SW480 (cell line): Measurements from ENCODE around the gene AKR7A2.
"Not testable (repeated sequence)": the region's sequence is repeated elsewhere in the genome, so short reads cannot be mapped to it uniquely, and the experiment has no call there.

ENCODE experiments used
- DNase-seq: peaks from one replicate; pipeline ENCODE4 v3.0.0-alpha.2; 2016; ENCODE audit warnings: low spot score

AKR7A2 gene

DNA sequence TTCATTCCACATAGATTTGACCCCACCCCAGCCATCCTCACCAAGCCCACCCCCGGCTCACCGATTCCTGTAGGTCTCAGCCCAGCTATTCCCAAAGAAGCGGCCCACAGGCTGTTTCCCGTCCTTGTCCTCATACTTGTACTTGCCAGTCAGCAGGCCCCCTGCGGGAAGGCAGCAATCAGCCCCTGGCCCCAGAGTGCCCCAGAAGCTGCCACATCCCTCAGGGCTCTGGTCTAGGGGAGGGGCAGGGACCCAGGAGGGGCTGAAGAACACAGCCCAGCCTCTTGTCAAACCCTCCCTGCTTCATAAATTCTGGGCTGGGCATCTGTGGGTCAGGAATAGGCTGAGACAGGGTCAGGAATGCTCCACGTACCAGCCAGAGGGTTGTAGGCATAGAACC is 5.0 kb downstream of the AKR7A2 start:
- no peak for DNase-seq

DNA sequence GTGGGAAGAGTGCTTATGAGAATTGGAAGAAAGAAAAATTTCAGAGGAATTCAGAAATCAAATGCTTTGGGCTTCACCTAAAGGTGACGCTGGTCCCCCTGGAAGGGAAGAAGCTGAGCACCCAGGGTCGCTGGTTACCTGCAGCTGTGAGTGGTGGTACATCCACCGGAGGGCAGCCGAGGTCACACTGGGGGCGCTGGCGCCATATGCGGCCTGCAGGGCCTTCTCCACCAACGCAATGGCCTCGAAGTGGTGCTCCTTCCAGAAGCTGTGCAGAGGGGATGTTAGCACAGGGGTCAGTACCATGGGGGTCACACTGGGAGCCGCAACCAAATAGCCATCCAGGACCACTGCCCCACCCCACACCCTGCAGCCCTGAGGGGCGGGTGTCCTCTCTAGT is 6.1 kb downstream of the AKR7A2 start:
- DNase-seq, result no peak

DNA sequence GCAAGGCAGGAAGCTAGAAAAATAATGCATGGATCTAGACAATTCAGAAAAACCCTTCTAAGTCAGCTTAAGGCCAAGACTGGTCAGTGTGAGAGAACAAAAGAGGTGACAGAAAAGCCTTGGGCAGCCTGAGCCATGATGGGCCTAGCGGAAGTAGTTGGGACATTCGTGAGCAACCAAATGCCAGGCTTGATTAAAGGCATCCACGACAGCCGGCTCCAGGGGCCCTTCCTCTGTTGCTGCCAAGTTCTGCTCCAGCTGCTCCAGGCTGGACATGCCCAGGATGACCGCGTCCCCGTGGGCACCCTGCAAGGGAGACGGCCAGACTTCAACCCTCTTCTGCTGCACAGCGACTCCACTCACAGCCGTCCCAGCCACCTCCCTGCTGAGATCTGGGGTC is 7.9 kb downstream of the AKR7A2 start:
- not testable (repeated sequence) for DNase-seq

DNA sequence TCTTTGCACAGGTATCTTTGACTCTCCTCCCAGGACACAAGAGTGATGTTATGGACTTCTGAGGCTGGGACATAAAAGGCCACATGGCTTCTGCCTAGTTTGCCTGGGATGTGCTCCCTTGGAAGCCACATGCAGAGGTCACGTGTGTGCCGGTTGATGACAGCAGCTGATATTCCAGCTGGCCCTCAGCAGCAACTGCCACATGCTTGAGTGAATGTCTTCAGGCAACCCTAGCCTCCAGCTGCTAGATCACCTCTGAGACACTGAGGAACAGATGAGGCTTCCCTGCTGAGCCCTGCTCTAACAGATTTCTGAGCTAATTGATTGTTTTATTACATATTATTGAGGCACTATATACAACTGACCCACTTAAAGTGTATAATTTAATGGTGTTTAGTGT is 11.7 kb downstream of the AKR7A2 start:
- DNase-seq, result no peak

DNA sequence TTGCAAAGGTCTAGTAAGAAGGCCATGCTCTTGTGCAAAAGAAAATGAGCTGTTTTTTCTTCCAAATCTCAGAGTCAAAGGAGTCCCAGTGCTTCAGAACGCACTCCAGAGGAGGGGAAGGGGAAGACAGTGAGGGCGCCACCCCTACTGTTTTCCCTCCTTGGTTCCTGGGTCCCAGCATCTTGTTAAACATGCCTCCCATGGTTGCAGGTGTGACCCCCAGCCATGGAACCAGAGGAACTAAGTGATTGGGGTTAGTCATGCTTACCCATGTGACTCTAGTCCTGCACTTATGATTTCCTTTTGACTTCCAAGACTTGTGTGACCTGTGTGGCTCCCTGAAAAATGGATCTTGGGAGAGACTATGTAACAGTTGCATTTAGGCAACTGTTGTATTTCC is 17.3 kb downstream of the AKR7A2 start:
- DNase-seq, result no peak

DNA sequence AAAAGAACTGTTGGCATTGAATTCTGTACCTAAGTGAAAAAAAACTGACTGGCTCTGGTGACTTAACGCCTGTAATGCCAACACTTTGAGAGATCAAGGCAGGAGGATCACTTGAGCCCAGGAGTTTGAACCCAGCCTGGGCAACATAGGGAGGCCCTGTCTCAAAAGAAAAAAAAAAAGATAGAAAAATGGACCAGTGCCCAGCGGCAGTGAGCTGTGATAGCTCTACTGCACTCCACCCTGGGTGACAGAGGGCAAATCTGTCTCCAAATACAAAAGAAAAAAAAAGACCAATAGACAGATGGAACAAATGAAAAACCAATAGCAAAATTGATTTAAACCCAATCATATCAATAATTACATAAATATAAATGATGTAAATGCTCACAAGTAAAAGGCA is 22.7 kb downstream of the AKR7A2 start:
- DNase-seq, result no peak

DNA sequence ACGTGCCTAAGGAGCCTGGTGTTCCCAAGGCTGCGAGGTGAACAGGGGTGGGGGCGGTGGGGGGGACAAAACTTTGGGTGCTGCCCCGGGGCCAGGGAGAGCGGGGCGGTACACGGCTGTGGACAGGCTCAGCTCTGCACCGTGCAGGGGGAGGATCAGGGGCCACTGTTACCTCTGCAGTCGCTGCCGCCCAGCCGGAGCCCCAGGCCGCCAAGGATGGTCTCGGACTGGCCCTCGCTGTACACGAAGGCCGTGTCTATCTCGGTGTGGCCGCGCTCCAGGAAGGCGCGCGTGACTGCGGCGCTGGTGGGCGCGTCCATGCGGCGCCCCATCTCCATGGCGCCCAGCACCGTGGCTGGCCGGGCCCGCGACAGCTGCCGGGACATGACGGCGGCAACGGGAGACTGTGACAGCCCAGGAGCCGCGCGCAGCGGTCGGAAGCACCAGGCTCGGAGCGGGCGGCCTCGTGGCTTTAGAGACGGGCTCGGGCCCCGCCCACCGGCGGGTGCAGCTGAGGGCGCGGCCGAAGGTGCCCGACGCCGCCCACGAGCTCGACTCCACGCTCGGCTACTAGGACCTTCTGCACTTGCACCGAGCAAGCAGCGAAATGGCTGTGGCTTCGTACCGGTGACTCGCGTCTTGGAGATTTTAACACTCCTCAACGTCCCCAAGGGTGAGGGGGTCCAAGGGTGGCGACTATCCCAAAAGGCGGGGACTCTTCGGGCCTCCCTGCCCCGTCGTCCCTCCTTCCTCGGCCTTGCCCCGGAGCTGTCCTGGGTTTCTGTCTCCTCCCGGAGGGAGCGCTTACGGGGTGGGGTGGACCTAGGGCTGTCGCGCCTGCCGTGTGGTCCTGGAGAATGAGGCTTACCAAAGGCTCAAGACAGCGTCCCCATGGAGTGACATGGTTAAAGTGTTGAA is 23.4 kb downstream of the AKR7A2 start, which contains the start of gene AKR7A3:
AKR7A3 (minus strand) TSS at position 447 of the 918 bp plus-strand sequence; CDS start at position 386, 61 bp downstream.
- DNase-seq, result peak; percentile 47

DNA sequence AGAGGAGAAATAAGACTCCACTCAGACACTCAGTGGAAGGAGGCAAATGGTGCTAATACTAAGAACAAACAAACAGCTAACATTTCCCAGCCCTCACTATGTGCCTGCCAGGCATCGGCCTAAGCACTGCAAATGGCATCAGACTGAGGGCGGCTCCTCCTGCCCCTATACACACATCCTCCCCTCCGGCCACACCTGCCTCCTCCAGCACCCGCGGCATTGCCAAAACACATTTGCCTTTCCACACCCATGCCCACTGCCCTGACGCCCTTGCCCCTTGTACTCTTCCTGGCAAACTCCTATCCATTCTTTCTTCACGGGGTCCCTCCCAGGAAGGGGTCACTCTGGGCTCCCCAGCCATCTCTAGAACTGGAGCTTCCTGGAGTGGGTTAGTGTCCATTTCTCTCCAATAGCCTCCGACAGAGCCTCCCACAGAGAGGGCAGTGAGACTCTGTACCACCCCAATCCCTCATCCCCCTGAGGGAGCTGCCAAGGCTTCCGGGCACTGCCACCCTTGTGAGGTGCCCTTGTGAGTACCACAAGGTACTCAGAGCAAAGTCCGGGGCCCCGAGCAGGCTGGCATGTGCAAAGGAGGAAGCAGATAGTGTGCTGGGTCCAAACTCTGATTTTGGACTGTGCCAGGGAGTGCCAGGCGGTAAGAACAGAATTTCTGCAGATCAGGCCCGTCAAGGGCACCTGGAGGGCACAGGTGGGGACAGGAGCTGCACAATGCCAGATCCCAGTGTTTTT is 24.3 kb downstream of the AKR7A2 start:
- no peak for DNase-seq

DNA sequence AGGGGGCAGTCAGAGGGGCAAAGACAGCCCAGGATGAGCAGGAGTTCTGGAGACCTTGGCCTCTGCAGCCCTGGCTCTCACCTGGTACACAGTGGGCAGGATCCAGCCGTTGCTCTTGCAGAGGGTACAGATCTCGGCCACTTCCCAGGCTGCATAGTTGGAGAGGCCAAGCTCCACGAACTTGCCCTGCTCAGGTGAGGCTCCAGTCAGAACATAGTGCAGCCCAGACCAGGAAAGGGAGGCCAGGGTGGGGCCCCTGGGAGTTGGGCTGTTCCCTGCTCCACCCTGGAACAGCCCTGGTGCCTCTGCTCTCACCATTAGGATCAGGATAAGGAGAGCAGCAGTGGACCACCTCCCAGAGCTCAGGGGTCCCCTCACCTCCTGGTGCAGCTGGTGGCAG is 26.1 kb downstream of the AKR7A2 start:
- DNase-seq, result not testable (repeated sequence)

DNA sequence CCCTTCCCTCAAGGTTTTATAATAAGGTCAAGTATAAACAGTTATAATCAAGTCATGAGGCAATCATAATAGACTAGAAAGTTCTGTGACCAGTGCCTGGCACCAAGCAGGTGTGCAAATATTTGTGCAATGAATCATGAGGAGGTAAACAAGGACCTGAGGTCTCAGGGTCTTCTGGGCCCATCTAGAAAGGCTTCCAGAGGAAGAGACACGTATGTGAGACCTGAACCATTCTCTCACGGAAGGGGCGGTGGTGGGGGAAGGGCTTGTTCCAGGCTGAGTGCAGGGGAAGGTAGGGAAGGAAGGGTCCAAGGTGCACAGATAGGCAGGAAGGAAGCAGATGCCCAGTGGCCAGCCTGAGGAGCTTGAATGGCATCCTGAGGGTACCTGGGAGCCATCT is 26.6 kb downstream of the AKR7A2 start:
- DNase-seq, result not testable (repeated sequence)

DNA sequence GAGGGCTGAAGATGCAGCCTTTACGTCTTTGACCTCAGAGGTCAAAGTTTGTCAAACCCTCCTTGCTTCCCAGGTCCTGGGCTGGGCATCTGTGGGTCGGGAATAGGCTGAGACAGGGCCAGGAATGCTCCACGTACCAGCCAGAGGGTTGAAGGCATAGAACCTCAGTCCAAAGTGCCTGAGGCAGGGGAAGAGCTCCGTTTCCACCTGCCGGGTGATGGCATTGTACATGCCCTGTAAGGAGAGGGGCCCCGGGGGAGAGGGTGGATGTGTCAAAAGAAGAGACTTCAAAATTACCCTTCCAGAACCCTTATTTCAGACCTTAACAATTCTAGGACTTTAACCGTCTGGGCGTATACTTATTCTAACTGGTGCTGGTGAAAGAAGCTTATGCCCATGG is 27.1 kb downstream of the AKR7A2 start:
- no peak for DNase-seq

DNA sequence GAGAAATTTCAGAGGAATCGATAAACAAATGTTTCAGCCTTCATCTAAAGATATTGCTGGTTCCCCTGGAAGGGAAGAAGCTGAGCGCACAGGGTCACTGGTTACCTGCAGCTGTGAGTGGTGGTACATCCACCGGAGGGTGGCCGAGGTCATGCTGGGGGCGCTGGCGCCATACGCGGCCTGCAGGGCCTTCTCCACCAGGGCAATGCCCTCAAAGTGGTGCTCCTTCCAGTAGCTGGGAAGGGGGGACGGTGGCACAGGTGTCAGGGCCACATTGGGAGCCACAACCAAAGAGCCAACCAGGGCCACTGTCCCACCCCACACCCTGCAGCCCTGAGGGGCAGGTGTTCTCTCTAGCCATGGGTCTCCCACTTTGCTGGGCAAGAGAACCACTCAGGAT is 28.1 kb downstream of the AKR7A2 start:
- no peak for DNase-seq

DNA sequence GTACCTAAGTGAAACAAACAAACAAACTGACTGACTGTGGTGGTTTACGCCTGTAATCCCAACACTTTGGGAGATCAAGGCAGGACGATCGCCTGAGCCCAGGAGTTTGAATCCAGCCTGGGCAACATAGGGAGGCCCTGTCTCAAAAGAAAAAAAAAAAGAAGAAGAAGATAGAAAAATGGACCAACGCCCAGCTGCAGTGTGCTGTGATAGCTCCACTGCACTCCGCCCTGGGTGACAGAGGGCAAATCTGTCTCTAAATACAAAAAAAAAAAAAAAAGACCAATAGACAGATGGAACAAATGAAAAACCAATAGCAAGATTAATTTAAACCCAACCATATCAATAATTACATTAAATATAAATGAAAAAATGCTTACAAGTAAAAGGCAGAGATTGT is 37.3 kb downstream of the AKR7A2 start:
- no peak for DNase-seq

DNA sequence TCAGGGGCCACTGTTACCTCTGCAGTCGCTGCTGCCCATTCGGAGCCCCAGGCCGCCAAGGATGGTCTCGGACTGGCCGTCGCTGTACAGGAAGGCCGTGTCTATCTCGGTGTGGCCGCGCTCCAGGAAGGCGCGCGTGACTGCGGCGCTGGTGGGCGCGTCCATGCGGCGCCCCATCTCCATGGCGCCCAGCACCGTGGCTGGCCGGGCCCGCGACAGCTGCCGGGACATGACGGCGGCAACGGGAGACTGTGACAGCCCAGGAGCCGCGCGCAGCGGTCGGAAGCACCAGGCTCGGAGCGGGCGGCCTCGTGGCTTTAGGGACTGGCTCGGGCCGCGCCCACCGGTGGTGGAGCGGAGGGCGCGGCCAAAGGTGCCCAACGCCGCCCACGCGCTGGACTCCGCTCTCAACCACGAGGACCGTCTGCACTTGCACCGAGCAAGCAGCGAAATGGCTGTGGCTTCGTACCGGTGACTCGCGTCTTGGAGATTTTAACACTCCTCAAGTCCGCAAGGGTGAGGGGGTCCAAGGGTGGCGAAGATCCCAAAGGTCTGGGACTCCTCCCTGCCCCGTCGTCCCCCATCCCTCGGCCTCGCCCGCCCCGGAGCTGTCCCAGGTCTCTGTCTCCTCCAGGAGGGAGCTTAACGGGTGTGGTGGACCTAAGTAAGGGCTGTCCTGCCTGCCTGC is 38.0 kb downstream of the AKR7A2 start:
- DNase-seq, result peak; percentile 41

DNA sequence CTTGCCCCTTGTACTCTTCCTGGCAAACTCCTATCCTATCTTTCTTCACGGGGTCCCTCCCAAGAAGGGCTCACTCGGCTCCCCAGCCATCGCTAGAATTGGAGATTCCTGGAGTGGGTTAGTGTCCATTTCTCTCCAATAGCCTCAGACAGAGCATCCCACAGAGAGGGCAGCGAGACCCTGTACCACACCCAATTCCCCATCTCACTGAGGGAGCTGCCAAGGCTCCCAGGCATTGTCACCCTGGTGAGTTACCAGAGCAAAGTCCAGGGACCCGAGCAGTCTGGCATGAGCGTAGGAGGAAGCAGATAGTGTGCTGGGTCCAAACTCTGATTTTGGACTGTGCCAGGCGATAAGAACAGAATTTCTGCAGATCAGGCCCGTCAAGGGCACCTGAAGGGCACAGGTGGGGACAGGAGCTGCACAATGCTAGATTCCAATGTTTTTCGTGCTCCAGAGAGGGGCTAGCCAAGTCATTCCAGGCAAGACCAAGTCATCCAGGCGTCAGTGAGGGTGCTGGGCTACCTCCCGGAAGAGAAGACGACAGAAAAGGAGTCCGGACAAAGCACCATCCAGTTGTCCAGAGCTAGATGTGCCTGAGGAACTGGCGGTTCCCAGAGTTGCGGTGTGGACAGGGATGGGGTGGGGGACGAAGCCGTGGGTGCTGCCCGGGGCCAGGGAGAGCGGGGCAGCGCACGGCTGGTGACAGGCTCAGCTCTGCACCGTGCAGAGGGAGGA is 38.7 kb downstream of the AKR7A2 start:
- no peak for DNase-seq

DNA sequence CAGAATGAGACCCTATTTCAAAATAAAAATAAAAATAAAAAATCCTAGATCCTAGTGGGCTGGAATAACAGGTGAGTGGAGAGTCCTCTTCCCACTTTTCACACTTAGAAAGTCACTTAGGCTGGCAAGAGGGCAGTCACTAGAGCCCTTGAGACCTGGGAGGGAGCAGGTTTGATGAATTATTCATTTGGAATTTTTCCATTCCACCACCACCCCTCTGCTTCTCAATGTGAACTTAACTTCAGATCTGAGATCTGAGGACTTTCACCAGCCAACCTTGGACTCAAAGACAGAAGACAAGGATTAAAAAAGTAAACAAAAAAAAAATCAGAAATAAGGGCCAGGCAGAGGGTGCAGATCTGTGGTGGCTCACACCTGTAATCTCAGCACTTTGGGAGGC is 39.9 kb downstream of the AKR7A2 start:
- DNase-seq, result no peak

DNA sequence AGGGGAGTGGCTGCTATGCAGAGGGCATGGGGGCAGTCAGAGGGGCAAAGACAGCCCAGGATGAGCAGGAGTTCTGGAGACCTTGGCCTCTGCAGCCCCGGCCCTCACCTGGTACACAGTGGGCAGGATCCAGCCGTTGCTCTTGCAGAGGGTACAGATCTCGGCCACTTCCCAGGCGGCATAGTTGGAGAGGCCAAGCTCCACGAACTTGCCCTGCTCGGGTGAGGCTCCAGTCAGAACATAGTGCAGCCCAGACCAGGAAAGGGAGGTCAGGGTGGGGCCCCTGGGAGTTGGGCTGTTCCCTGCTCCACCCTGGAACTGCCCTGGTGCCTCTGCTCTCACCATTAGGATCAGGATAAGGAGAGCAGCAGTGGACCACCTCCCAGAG is 41.6 kb downstream of the AKR7A2 start:
- not testable (repeated sequence) for DNase-seq

DNA sequence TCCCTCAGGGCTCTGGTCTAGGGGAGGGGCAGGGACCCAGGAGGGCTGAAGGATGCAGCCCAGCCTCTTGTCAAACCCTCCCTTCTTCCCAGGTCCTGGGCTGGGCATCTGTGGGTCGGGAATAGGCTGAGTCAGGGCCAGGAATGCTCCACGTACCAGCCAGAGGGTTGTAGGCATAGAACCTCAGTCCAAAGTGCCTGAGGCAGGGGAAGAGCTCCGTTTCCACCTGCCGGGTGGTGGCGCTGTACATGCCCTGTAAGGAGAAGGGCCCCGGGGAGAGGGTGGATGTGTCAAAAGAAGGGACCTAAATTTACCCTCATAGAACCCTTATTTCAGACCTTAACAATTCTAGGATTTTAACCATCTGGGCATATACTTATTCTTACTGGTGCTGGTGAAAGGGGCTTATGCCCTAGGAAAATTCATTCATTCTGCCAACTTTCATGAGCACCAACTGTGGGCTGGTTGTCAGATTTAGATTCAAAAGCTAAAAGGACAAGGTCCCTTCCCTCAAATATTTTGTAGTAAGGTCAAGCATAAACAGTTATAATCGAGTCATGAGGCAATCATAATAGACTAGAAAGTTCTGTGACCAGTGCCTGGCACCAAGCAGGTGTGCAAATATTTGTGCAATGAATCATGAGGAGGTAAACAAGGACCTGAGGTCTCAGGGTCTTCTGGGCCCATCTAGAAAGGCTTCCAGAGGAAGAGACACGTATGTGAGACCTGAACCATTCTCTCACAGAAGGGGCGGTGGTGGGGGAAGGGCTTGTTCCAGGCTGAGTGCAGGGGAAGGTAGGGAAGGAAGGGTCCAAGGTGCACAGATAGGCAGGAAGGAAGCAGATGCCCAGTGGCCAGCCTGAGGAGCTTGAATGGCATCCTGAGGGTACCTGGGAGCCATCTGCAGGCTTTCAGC is 42.3 kb downstream of the AKR7A2 start:
- not testable (repeated sequence) for DNase-seq

DNA sequence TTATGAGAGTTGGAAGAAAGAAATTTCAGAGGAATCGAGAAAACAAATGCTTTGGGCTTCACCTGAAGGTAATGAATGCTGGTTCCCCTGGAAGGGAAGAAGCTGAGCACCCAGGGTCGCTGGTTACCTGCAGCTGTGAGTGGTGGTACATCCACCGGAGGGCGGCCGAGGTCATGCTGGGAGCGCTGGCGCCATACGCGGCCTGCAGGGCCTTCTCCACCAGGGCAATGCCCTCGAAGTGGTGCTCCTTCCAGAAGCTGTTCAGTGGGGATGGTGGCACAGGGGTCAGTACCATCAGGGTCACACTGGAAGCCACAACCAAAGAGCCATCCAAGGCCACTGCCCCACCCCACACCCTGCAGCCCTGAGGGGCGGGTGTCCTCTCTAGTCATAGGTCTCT is 43.5 kb downstream of the AKR7A2 start:
- DNase-seq, result no peak

DNA sequence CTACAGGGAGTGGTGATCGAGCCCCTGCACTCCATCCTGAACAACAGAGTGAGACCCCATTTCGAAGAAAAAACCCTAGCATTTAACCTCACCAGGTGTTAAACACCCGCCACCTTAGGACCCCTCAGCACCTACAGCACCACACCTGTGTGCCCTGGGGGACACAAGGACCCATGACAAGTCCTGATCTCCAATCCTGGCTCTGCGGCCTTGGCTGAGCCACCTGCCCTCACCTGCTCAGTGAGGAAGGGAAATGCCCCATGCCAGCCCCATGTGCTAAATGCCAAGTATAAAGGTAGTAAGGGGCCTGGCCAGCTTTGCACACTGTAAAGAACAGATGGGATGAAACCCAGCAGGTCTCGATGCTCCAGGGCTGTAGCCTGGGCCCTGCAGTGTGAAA is 49.2 kb downstream of the AKR7A2 start:
- DNase-seq, result no peak

DNA sequence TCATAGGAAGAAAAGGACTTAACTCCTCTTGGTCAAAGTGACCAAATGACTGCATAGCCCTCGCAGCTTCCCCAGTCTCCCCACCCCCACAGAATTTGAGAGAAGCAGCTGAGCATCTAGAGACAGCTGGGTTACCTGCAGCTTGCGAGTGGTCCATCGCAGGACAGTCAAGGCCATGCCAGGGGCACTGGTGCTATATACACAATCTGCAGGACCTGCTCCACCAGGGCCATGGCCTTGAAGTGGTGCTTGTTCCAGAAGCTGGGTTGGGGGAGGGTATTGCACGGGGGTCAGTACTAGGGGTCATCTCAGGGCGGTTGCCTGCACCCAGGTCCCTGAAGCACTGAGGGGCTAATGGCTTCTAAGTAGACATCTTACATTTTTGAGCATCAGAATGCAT is 49.9 kb downstream of the AKR7A2 start:
- no peak for DNase-seq
